Measurements from ENCODE around the gene POU2F1.

Gene POU2F1

GRCh38 chr1:167455786-167456446 is 235.2 kb downstream of the POU2F1 start:
- Histone ChIP-seq H3K4me3 (ENCODE audit: insufficient read depth, low read length, poor library complexity, severe bottlenecking) (peak overlapping the region; percentile 56), H3K4me2 (ENCODE audit: low read depth, low read length, poor library complexity, severe bottlenecking) (peak overlapping the region; percentile 85), H3K9ac (ENCODE audit: low read length) (peak overlapping the region; percentile 47), H3K27ac (ENCODE audit: low read depth, low read length) (no peak overlapping the region), H3F3A (ENCODE audit: insufficient read depth) (0 out of 2 replicates have a peak, but pooled peaks cover 3% of the 10 kb centered on the region), H3K9me2 (replicated peaks; ENCODE audit: insufficient read depth, low read length) (no peaks in the 10 kb centered on the region), H2AFZ (ENCODE audit: low read depth, low read length, severe bottlenecking) (peak overlapping the region; percentile 94), H3K27me3 (ENCODE audit: low read length) (no peaks in the 10 kb centered on the region), H3K79me2 (ENCODE audit: insufficient read depth, low read length) (no peaks in the 10 kb centered on the region), H3K9me3 (ENCODE audit: insufficient read depth, low read length) (no peaks in the 10 kb centered on the region), H3K36me3 (ENCODE audit: low read length) (no peaks in the 10 kb centered on the region), H4K20me1 (ENCODE audit: low read depth, low read length) (no peaks in the 10 kb centered on the region)
- no peak for TF ChIP-seq EZH2phosphoT487 (conservative IDR thresholded peaks at IDR 0.05; ENCODE audit: low read length)
- no peak for TF ChIP-seq CTCF (IDR thresholded peaks at IDR 0.05; ENCODE audit: insufficient read depth, low read length, poor library complexity, severe bottlenecking)

GRCh38 chr1:167456524-167456923 is 235.8 kb downstream of the POU2F1 start:
- H3K27me3 ChIP-seq (ENCODE audit: low read length): no peaks in the 10 kb centered on the region
- no peak overlapping the region for H3K9ac ChIP-seq (ENCODE audit: low read length)
- no peak overlapping the region for H3K4me3 ChIP-seq (ENCODE audit: insufficient read depth, low read length, poor library complexity, severe bottlenecking)
- H3K79me2 ChIP-seq (ENCODE audit: insufficient read depth, low read length): no peaks in the 10 kb centered on the region
- H3K4me2 ChIP-seq (ENCODE audit: low read depth, low read length, poor library complexity, severe bottlenecking): no peak overlapping the region
- no peak for TF ChIP-seq CTCF (IDR thresholded peaks at IDR 0.05; ENCODE audit: insufficient read depth, low read length, poor library complexity, severe bottlenecking)
- no peak for TF ChIP-seq EZH2phosphoT487 (conservative IDR thresholded peaks at IDR 0.05; ENCODE audit: low read length)
- H2AFZ ChIP-seq (ENCODE audit: low read depth, low read length, severe bottlenecking): no peak overlapping the region
- H4K20me1 ChIP-seq (ENCODE audit: low read depth, low read length): no peaks in the 10 kb centered on the region
- H3K27ac ChIP-seq (ENCODE audit: low read depth, low read length): no peak overlapping the region
- H3K9me2 ChIP-seq (replicated peaks; ENCODE audit: insufficient read depth, low read length): no peaks in the 10 kb centered on the region
- no peaks in the 10 kb centered on the region for H3K9me3 ChIP-seq (ENCODE audit: insufficient read depth, low read length)
- H3F3A ChIP-seq (ENCODE audit: insufficient read depth): 0 out of 2 replicates have a peak, but pooled peaks cover 3% of the 10 kb centered on the region
- no peaks in the 10 kb centered on the region for H3K36me3 ChIP-seq (ENCODE audit: low read length)

GRCh38 chr1:167456926-167457325 is 236.2 kb downstream of the POU2F1 start:
- no peak overlapping the region for H2AFZ ChIP-seq (ENCODE audit: low read depth, low read length, severe bottlenecking)
- no peaks in the 10 kb centered on the region for H3K79me2 ChIP-seq (ENCODE audit: insufficient read depth, low read length)
- no peak for TF ChIP-seq EZH2phosphoT487 (conservative IDR thresholded peaks at IDR 0.05; ENCODE audit: low read length)
- TF ChIP-seq CTCF (IDR thresholded peaks at IDR 0.05; ENCODE audit: insufficient read depth, low read length, poor library complexity, severe bottlenecking): no peak
- H3K9ac ChIP-seq (ENCODE audit: low read length): no peak overlapping the region
- H3K36me3 ChIP-seq (ENCODE audit: low read length): no peaks in the 10 kb centered on the region
- no peaks in the 10 kb centered on the region for H3K9me3 ChIP-seq (ENCODE audit: insufficient read depth, low read length)
- no peaks in the 10 kb centered on the region for H3K27me3 ChIP-seq (ENCODE audit: low read length)
- no peak overlapping the region for H3K4me2 ChIP-seq (ENCODE audit: low read depth, low read length, poor library complexity, severe bottlenecking)
- no peaks in the 10 kb centered on the region for H4K20me1 ChIP-seq (ENCODE audit: low read depth, low read length)
- H3F3A ChIP-seq (ENCODE audit: insufficient read depth): 0 out of 2 replicates have a peak, but pooled peaks cover 3% of the 10 kb centered on the region
- no peaks in the 10 kb centered on the region for H3K9me2 ChIP-seq (replicated peaks; ENCODE audit: insufficient read depth, low read length)
- H3K4me3 ChIP-seq (ENCODE audit: insufficient read depth, low read length, poor library complexity, severe bottlenecking): no peak overlapping the region
- H3K27ac ChIP-seq (ENCODE audit: low read depth, low read length): no peak overlapping the region

All from SU-DHL-6 (cell line).